ENCODE results near the gene SAP25. TPM values are rescaled to one million over a fixed set of nuclear protein-coding genes. Genes with fewer than 3 reads are reported as not detected.

SAP25 gene
- total RNA-seq, 1 experiment from 2014 or later = 4.4 TPM

- POLR2A ChIA-PET = no interaction called here
- H3K4me3 ChIP-seq (replicated peaks in 1 of 2; ENCODE audit: low read depth in 1 of 2, low read length in 2 of 2) = no peak overlapping the region
- no peaks in the 10 kb centered on the region for H3K36me3 ChIP-seq (ENCODE audit: control insufficient read depth in 1 of 2, insufficient read depth in 2 of 2, low read length in 2 of 2)
- no TSS peak for BruUV-seq (replicated peaks)
- no peak for TF ChIP-seq ZBTB33 (IDR thresholded peaks at IDR 0.05; ENCODE audit: extremely low read depth, insufficient replicate concordance, low read length)
- no peak for TF ChIP-seq SIN3A (IDR thresholded peaks at IDR 0.05; ENCODE audit: low read depth)
- no peak for TF ChIP-seq POLR2AphosphoS5 (IDR thresholded peaks at IDR 0.05; ENCODE audit: low read depth, low read length)
- no peak for TF ChIP-seq REST (IDR thresholded peaks at IDR 0.05; ENCODE audit: low read depth)
- TF ChIP-seq SRF (IDR thresholded peaks at IDR 0.05; ENCODE audit: low read depth) = no peak
- no peak for TF ChIP-seq FOSL1 (IDR thresholded peaks at IDR 0.05; ENCODE audit: low read depth)
- no peak for TF ChIP-seq CEBPB (IDR thresholded peaks at IDR 0.05; ENCODE audit: low read depth)
- TF ChIP-seq TCF7L2 (IDR thresholded peaks at IDR 0.05; ENCODE audit: borderline replicate concordance, extremely low read depth, insufficient read depth, insufficient read length) = no peak
- H3K27me3 ChIP-seq (ENCODE audit: insufficient read depth, low read length) = no peaks in the 10 kb centered on the region
- H3K79me2 ChIP-seq (ENCODE audit: insufficient read depth, low read length) = no peaks in the 10 kb centered on the region
- H3K9ac ChIP-seq (ENCODE audit: low read length) = no peak overlapping the region
- no peak for DNase-seq (ENCODE audit: low read depth, low spot score)
- CTCF ChIA-PET = no interaction called here
- no peaks in the 10 kb centered on the region for H3K9me3 ChIP-seq (ENCODE audit: control insufficient read depth in 1 of 2, insufficient read depth in 1 of 2, low read depth in 1 of 2, low read length in 2 of 2)
- ATAC-seq = no peak
- RAD21 ChIA-PET (ENCODE audit: low non-redundant PET in 1 of 2, low total read pairs in 2 of 2, uncharacterized antibody in 2 of 2, unreplicated experiment in 2 of 2) = no interaction called here
- no peaks in the 10 kb centered on the region for H3K9me2 ChIP-seq (ENCODE audit: insufficient read depth)
- H2AFZ ChIP-seq (ENCODE audit: low read depth, low read length, poor library complexity, severe bottlenecking) = no peak overlapping the region
- no peak overlapping the region for H3K27ac ChIP-seq (ENCODE audit: low read depth, low read length)
- peaks cover 0 to 42% of the 10 kb centered on the region in 2 experiments; a peak in 3 of 4 replicates for H3K4me1 ChIP-seq (ENCODE audit: control insufficient read depth in 1 of 2, insufficient read depth in 2 of 2, low read length in 2 of 2)
- H4K20me1 ChIP-seq (ENCODE audit: insufficient read depth) = no peaks in the 10 kb centered on the region
- intact Hi-C loops (cut with micrococcal nuclease) = no loop called here
- no peak overlapping the region for H3K4me2 ChIP-seq (ENCODE audit: low read length)
Observed at GRCh38 chr7:100600730-100601038, 27.0 kb upstream of the SAP25 start.

Data from HCT116 (cell line).